Kidney (tissue), 14 donors: ENCODE results near the gene TRIL. TPM values are rescaled to one million over a fixed set of nuclear protein-coding genes. Genes with fewer than 3 reads are reported as not detected.
A peak's percentile ranks its signal among the peaks of the same experiment; 100 is the strongest.

Source experiments
- DNase-seq, 5 donors: peaks; one replicate each; pipeline ENCODE4 v3.0.0-alpha.2; 2013 to 2020
- FAIRE-seq: peaks from 2 replicates; lab custom pipeline; 2012; peaks lifted over from hg19 to GRCh38; lab: Jason Lieb, UNC
- H3K27ac ChIP-seq, 2 donors: one replicate each; pipeline ENCODE4 v1.7.0; 2013; ENCODE audit warnings: low read depth in 2 of 2, low read length in 2 of 2, inconsistent platforms in 1 of 2
- H3K27me3 ChIP-seq: one replicate; pipeline ENCODE4 v1.7.1; 2013; ENCODE audit warnings: low read length, inconsistent platforms; ENCODE audit not compliant: control insufficient read depth, insufficient read depth
- H3K36me3 ChIP-seq, 3 donors: one replicate each; pipeline versions ENCODE4 v1.7.0 to v1.7.1; 2013; ENCODE audit warnings: low read length in 3 of 3, control low read depth in 1 of 3, inconsistent platforms in 1 of 3; ENCODE audit not compliant: insufficient read depth in 3 of 3, control insufficient read depth in 2 of 3
- H3K4me1 ChIP-seq, 3 donors: one replicate each; pipeline versions ENCODE4 v1.7.0 to v1.7.1; 2013; ENCODE audit warnings: low read length in 3 of 3, inconsistent platforms in 1 of 3, low read depth in 1 of 3; ENCODE audit not compliant: control insufficient read depth in 2 of 3, insufficient read depth in 2 of 3
- H3K4me3 ChIP-seq, 3 donors: one replicate each; pipeline versions ENCODE4 v1.7.0 to v1.8.1; 2013; ENCODE audit warnings: low read length in 3 of 3, control low read depth in 1 of 3, inconsistent platforms in 1 of 3
- H3K9ac ChIP-seq, 3 donors: one replicate each; pipeline versions ENCODE4 v1.7.0 to v1.7.1; 2013; ENCODE audit warnings: low read length in 3 of 3, control low read depth in 1 of 3, inconsistent platforms in 1 of 3
- H3K9me3 ChIP-seq, 3 donors: one replicate each; pipeline versions ENCODE4 v1.7.0 to v1.7.1; 2013; ENCODE audit warnings: low read length in 3 of 3, control low read depth in 1 of 3, inconsistent platforms in 1 of 3; ENCODE audit not compliant: control insufficient read depth in 2 of 3, insufficient read depth in 1 of 3
- CTCF ChIP-seq: IDR thresholded peaks from 3 replicates; pipeline ENCODE4 v1.5.1; 2012; ENCODE audit warnings: mild to moderate bottlenecking, moderate library complexity, borderline replicate concordance; ENCODE audit not compliant: insufficient read depth; ENCODE audit errors: extremely low read depth
- intact Hi-C: fragments of 100-400 bp; cut with DNase I; formaldehyde crosslinking; loops from one replicate; pipeline ENCODE4 v1.11.1; 2022
- polyA plus RNA-seq: library from polyadenylated mRNA; stranded (reverse); fragments of 350-450 nt; fragmentation: Illumina TruSeq; extraction: RNeasy Lipid Tissue Mini Kit (QIAGEN cat#74804); gene quantifications from one replicate; pipeline ENCODE4 v1.2.3, GENCODE V29; 2014; ENCODE audit warnings: low read depth, low replicate concordance; ENCODE audit not compliant: insufficient read depth
- total RNA-seq: library from RNA; stranded (reverse); fragmentation: NEBNext Ultra II Directional; extraction: Animal tissue kit (Norgen Biotek cat#: 25700); gene quantifications from one replicate; pipeline ENCODE4 v1.2.1, GENCODE V29; 2021
- donor health status: control.
- donor health status: control.
- donor health status: control.
- donor health status: control.
- donor health status: control.
- donor health status: DM: yes; HTN: yes; CAD: no.
- donor health status: Normal renal cell carcinoma (clear cell type).

Gene TRIL
- total and polyA plus RNA-seq, 2 donors from 2014 or later = 4.2 to 6.1 TPM

GRCh38 chr7:28937619-28938018 lies 20.5 kb downstream of the TRIL start:
- no peaks in the 10 kb centered on the region for H3K27me3 ChIP-seq
- intact Hi-C loops = no loop called here
- DNase-seq = peak in 1 of 5 donors; percentile 75
- no peaks in the 10 kb centered on the region for H3K36me3 ChIP-seq
- H3K4me1 ChIP-seq = peaks cover 4 to 9% (median 4%) of the 10 kb centered on the region in 3 donors
- no peak overlapping the region for H3K4me3 ChIP-seq
- H3K27ac ChIP-seq = no peak overlapping the region
- H3K9ac ChIP-seq = no peak overlapping the region
- H3K9me3 ChIP-seq = no peaks in the 10 kb centered on the region
- FAIRE-seq = no peak
- no peak for TF ChIP-seq CTCF

GRCh38 chr7:28937103-28937502 lies 21.0 kb downstream of the TRIL start:
- Histone ChIP-seq H3K27me3 (no peaks in the 10 kb centered on the region), H3K4me1 (peaks cover 4 to 9% (median 4%) of the 10 kb centered on the region in 3 donors), H3K9ac (no peak overlapping the region), H3K27ac (no peak overlapping the region), H3K4me3 (no peak overlapping the region), H3K36me3 (no peaks in the 10 kb centered on the region), H3K9me3 (no peaks in the 10 kb centered on the region)
- DNase-seq (no peak), FAIRE-seq (no peak)
- intact Hi-C loops = no loop called here
- no peak for TF ChIP-seq CTCF

- no peak overlapping the region for H3K9ac ChIP-seq
- H3K36me3 ChIP-seq = no peaks in the 10 kb centered on the region
- H3K4me1 ChIP-seq = peaks cover 4 to 9% (median 4%) of the 10 kb centered on the region in 3 donors
- TF ChIP-seq CTCF = no peak
- DNase-seq = peak in 2 of 5 donors; percentile 58 to 70
- intact Hi-C loops = no loop called here
- H3K4me3 ChIP-seq = peak overlapping the region in 1 of 3 donors; percentile 18
- H3K27ac ChIP-seq = peak overlapping the region in 1 of 2 donors; percentile 24
- no peaks in the 10 kb centered on the region for H3K27me3 ChIP-seq
- no peaks in the 10 kb centered on the region for H3K9me3 ChIP-seq
- FAIRE-seq = no peak
These were observed 24.2 kb downstream of the TRIL start for GRCh38 chr7:28933846-28934320.

GRCh38 chr7:28931565-28931964 lies 26.6 kb downstream of the TRIL start:
- H3K36me3 ChIP-seq = no peaks in the 10 kb centered on the region
- H3K27me3 ChIP-seq = no peaks in the 10 kb centered on the region
- intact Hi-C loops = no loop called here
- no peak for TF ChIP-seq CTCF
- FAIRE-seq = no peak
- peaks cover 4 to 9% (median 7%) of the 10 kb centered on the region in 3 donors for H3K4me1 ChIP-seq
- H3K4me3 ChIP-seq = no peak overlapping the region
- no peak overlapping the region for H3K27ac ChIP-seq
- H3K9ac ChIP-seq = no peak overlapping the region
- no peaks in the 10 kb centered on the region for H3K9me3 ChIP-seq
- no peak for DNase-seq
